HG02852 (cell line): Measurements from ENCODE around the gene OR52B4.
"Not testable (repeated sequence)": the region's sequence is repeated elsewhere in the genome, so short reads cannot be mapped to it uniquely, and the experiment has no call there.

Source experiments
- ATAC-seq: cut with Tn5 transposase; IDR thresholded peaks from one replicate; pipeline ENCODE4 v1.9.1; 2021; ENCODE audit warnings: mild to moderate bottlenecking, moderate library complexity; ENCODE audit not compliant: unreplicated experiment

The OR52B4 gene

DNA sequence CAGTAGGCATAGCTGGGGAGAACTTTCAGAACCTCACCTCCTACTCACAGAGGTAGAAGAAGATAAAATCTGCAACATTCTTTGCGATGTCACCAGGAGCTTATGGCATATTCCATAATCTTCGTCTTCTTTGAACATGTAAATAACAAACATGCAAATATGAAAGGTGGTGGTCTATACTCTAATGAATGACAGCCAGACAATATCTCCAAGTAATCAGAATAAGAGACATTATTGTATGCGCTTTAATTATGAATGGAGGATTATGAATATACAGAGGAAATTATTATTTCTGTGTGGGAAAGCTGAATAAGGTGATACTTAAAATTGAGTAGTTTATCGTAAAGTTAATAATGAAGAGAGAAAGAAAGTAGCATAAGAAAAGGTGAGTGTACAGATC is at the start of gene OR52B4:
Gene OR52B4 (minus strand): TSS at position 101 of the 400 bp plus-strand sequence. CDS start 91 bp downstream, at position 10.
- no peak for ATAC-seq

- no peak for ATAC-seq
Observed at GRCh38 chr11:4416816-4417215, 48.6 kb upstream of the OR52B4 start.

GRCh38 chr11:4416306-4416705 is 48.1 kb upstream of the OR52B4 start:
- no peak for ATAC-seq

DNA sequence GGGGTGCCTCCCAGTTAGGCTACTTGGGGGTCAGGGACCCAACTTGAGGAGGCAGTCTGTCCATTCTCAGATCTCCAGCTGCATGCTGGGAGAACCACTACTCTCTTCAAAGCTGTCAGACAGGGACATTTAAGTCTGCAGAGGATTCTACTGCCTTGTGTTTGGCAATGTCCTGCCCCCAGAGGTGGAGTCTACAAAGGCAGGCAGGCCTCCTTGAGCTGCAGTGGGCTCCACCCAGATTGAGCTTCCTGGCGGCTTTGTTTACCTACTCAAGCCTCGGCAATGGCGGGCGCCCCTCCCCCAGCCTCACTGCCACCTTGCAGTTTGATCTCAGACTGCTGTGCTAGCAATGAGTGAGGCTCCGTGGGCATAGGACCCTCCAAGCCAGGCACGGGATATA is 38.0 kb upstream of the OR52B4 start:
- ATAC-seq = not testable (repeated sequence)

GRCh38 chr11:4393858-4394223 is 25.7 kb upstream of the OR52B4 start:
- ATAC-seq = peak; percentile 10

GRCh38 chr11:4393209-4393857 is 25.1 kb upstream of the OR52B4 start, which contains the start of gene TRIM21:
Gene TRIM21, minus strand, starts transcription at chr11:4393702. Its CDS starts 3,293 bp downstream, at chr11:4390409.
- peak; percentile 100 for ATAC-seq

GRCh38 chr11:4388221-4388620 is 20.0 kb upstream of the OR52B4 start:
- ATAC-seq = no peak

DNA sequence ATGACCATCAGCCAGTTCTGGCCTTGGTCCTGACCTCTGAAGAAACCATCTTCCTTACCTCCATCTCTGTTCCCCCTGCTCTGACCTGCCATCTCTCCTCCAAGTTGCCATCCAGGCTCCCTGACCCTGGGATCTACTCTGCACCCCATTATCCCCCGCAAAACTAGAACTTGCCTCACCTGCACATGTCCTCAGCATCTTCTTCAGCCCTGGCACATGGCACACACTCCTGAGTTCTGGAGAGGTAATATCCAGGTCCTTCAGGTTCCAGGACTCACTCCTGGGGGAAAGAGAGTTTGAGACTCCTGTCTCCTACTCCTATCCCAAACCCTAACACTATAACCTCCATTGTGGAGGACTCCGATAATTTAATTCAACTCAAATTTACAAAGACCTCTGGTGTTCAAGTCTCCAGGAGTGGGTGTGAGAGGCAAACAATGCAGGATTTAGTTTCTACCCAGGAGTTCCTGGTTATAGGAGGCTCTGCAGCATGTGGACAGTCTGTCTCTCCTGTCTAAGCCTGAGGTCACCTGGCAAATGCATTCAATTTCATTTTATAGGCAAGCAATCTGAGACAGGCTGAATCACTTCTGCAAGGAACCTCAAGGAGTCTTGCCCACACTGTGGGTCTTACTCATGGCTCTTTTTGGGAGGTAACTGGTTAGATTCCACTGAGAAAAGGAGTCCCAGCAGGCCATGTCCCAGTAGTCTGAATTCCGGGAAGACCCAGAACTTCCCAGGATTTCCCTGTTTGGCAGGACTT is 18.0 kb upstream of the OR52B4 start:
- ATAC-seq = no peak

GRCh38 chr11:4381901-4382300 is 13.7 kb upstream of the OR52B4 start:
- ATAC-seq = no peak

DNA sequence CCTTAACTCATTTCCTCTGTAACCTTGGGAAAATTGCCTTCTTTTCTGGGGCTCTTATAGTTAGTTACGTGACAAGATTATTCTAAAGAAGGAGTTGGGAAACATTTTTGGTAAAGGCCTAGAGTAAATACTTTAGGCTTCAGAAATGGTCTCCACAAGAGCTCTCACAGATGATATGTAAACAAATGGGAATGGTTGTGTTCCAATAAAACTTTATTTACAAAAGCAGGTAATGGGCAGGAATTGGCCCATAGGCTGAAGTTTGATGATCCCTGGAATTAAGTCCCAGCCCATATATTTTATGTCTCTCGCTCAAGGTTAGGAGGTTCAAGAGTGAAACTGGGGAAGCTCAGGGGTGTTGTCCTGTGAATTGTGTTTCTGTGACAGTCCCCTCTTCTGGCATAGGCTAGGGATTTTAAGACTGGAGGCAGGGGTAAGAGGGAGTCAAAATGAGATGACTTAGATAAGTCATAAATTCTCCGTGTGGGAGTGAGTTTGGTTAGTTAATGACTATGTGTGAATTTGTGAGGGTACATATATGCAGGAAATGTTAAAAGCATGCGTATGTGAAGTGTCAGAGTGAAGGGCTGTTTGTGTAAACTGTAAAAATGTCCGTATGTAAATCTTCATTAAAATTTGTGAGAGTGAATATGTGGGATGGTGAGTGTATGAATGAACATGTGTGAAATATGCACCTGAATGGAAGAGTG is 7.4 kb upstream of the OR52B4 start:
- no peak for ATAC-seq

- ATAC-seq = no peak
Observed at GRCh38 chr11:4370166-4370565, 2.0 kb upstream of the OR52B4 start.

DNA sequence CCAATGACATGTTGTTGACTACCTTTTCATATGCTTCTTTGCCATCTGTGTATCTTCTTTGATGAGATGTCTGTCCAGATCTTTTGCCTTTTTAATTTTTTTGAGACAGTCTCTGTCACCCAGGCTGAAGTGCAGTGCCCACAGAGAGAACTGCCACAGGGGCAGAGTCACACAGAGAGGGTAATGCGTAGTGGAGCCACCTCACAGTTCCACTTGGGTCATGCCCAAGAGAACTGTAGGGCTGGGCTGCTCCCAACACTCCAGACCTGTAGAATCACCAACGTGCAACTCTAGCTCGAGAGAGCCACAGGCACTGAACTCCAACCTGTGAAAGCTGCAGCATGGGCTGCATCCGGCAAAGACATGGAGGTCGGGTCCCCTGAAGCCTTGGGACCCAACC is 20.0 kb downstream of the OR52B4 start:
- not testable (repeated sequence) for ATAC-seq

DNA sequence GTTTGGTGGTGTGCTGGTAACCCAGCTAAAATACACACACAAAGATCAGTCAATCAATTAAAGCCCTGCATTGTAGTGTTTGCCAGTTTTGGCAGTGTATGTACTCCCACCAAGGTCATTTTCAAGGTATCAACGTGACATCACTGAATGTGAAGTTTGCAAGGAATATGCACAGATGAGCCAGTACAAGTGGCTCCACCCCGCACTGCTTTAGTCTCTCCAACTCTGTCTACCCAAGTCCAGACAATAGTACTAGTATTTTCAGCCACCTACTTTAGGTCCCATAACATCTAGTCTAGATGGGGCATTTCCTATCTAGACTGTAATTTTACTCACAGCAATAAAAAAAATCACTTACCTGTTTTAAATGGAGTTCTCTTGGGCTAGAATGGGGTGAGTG is 22.8 kb downstream of the OR52B4 start:
- not testable (repeated sequence) for ATAC-seq

DNA sequence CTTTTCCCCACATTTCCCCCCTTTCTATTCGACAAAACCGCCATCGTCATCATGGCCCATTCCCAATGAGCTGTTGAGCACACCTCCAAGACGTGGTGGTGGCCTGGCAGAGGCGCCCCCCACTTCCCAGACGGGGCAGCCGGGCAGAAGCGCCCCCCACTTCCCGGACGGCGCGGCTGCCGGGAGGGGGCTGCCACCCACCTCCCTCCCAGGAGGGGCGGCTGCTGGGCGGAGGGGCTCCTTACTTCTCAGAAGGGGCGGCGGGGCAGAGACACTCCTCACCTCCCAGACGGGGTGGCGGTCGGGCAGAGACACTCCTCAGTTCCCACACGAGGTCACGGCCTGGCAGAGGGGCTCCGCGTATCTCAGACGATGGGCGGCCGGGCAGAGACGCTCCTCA is 33.8 kb downstream of the OR52B4 start:
- not testable (repeated sequence) for ATAC-seq
